ENCODE results near the gene USP3. TPM values are rescaled to one million over a fixed set of nuclear protein-coding genes. Genes with fewer than 3 reads are reported as not detected.

USP3 gene
- total and polyA plus RNA-seq, 9 of the 15 experiments (the other 6 are each of a cell fraction or from before 2014, with no cell fraction given), result 17.3 to 54.3 (median 34.8) TPM

GRCh38 chr15:63502843-63503738 lies 1.3 kb upstream of the USP3 start (continued):
- peak; percentile 71 for TF ChIP-seq BHLHE40 (IDR thresholded peaks at IDR 0.05; ENCODE audit: low read length)
- TF ChIP-seq ZBTB8A (IDR thresholded peaks at IDR 0.05; ENCODE audit: partially characterized antibody), result no peak
- no peak for TF ChIP-seq PURB (CRISPR knock-in tag; IDR thresholded peaks at IDR 0.05; ENCODE audit: low read depth)
- no peak for TF ChIP-seq XRCC3 (IDR thresholded peaks at IDR 0.05)
- peak; percentile 96 for TF ChIP-seq NEUROD1 (IDR thresholded peaks at IDR 0.05; ENCODE audit: borderline replicate concordance, low read depth, low read length, partially characterized antibody)
- peak; percentile 48; the same call in 1 of the 2 replicates for TF ChIP-seq ELF2 (CRISPR knock-in tag; IDR thresholded peaks at IDR 0.05)
- no peak for TF ChIP-seq ARID1B (IDR thresholded peaks at IDR 0.05)
- no peak for TF ChIP-seq RUNX1 (IDR thresholded peaks at IDR 0.05; ENCODE audit: low read depth)
- no peak for TF ChIP-seq ZNF407 (IDR thresholded peaks at IDR 0.05; ENCODE audit: low read depth)
- TF ChIP-seq ZNF347 (CRISPR knock-in tag; IDR thresholded peaks at IDR 0.05; ENCODE audit: low read depth), result no peak
- TF ChIP-seq FOSL1 (tag; conservative IDR thresholded peaks at IDR 0.05), result no peak
- no peak for TF ChIP-seq NFE2L1 (tag; IDR thresholded peaks at IDR 0.05; ENCODE audit: borderline replicate concordance, low read depth)
- TF ChIP-seq MIER1 (IDR thresholded peaks at IDR 0.05; ENCODE audit: low read depth), result no peak
- TF ChIP-seq KLF10 (CRISPR knock-in tag; IDR thresholded peaks at IDR 0.05), result no peak
- TF ChIP-seq HDAC2 (IDR thresholded peaks at IDR 0.05), result no peak
- TF ChIP-seq ZNF76 (CRISPR knock-in tag; IDR thresholded peaks at IDR 0.05; ENCODE audit: borderline replicate concordance), result no peak
- TF ChIP-seq FOXK2 (conservative IDR thresholded peaks at IDR 0.05 in 1 of 2, IDR thresholded peaks at IDR 0.05 in 1 of 2; ENCODE audit: low read depth in 2 of 2), result no peak
- TF ChIP-seq, protein P1, sequence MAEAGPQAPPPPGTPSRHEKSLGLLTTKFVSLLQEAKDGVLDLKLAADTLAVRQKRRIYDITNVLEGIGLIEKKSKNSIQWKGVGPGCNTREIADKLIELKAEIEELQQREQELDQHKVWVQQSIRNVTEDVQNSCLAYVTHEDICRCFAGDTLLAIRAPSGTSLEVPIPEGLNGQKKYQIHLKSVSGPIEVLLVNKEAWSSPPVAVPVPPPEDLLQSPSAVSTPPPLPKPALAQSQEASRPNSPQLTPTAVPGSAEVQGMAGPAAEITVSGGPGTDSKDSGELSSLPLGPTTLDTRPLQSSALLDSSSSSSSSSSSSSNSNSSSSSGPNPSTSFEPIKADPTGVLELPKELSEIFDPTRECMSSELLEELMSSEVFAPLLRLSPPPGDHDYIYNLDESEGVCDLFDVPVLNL (CRISPR knock-in tag; IDR thresholded peaks at IDR 0.05; ENCODE audit: low read depth), result no peak
- TF ChIP-seq, protein P2, sequence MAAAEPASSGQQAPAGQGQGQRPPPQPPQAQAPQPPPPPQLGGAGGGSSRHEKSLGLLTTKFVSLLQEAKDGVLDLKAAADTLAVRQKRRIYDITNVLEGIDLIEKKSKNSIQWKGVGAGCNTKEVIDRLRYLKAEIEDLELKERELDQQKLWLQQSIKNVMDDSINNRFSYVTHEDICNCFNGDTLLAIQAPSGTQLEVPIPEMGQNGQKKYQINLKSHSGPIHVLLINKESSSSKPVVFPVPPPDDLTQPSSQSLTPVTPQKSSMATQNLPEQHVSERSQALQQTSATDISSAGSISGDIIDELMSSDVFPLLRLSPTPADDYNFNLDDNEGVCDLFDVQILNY (CRISPR knock-in tag; IDR thresholded peaks at IDR 0.05), result no peak

All from K562 (cell line).